ENCODE data around the gene LIPC. TPM values are rescaled to one million over a fixed set of nuclear protein-coding genes. Genes with fewer than 3 reads are reported as not detected.

LIPC gene
- total RNA-seq, 1 experiment from 2014 or later: not detected

GRCh38 chr15:58549013-58549784 is 117.4 kb downstream of the LIPC start:
- H3K27ac ChIP-seq (ENCODE audit: low read depth, low read length, poor library complexity, severe bottlenecking): no peak overlapping the region
- TF ChIP-seq CTCF (conservative IDR thresholded peaks at IDR 0.05; ENCODE audit: low read depth, low read length) (no peak), EZH2 (IDR thresholded peaks at IDR 0.05; ENCODE audit: borderline replicate concordance, low read depth, low read length, poor library complexity, severe bottlenecking) (no peak)
- H3K36me3 ChIP-seq (ENCODE audit: insufficient read depth, low read length, poor library complexity, severe bottlenecking): no peaks in the 10 kb centered on the region
- DNase-seq (ENCODE audit: low spot score): no peak
- POLR2A ChIA-PET (ENCODE audit: low non-redundant PET): no interaction called here
- no peaks in the 10 kb centered on the region for H3K4me1 ChIP-seq (ENCODE audit: insufficient read depth, low read length, poor library complexity, severe bottlenecking)
- no peaks in the 10 kb centered on the region for H3K27me3 ChIP-seq (replicated peaks; ENCODE audit: insufficient read depth, low read depth, low read length, poor library complexity)
- H3K9me3 ChIP-seq (ENCODE audit: low read depth, low read length, poor library complexity, severe bottlenecking): no peaks in the 10 kb centered on the region
- H3K4me3 ChIP-seq (ENCODE audit: low read depth, low read length, poor library complexity, severe bottlenecking): no peak overlapping the region
- no TSS peak for BruUV-seq (replicated peaks)
- intact Hi-C loops (cut with micrococcal nuclease; ENCODE audit: unreplicated experiment): no loop called here
- CTCF ChIA-PET: no interaction called here

- intact Hi-C loops (cut with micrococcal nuclease; ENCODE audit: unreplicated experiment): no loop called here
- TF ChIP-seq EZH2 (IDR thresholded peaks at IDR 0.05; ENCODE audit: borderline replicate concordance, low read depth, low read length, poor library complexity, severe bottlenecking) (no peak), CTCF (conservative IDR thresholded peaks at IDR 0.05; ENCODE audit: low read depth, low read length) (no peak)
- Histone ChIP-seq H3K9me3 (ENCODE audit: low read depth, low read length, poor library complexity, severe bottlenecking) (no peaks in the 10 kb centered on the region), H3K4me1 (ENCODE audit: insufficient read depth, low read length, poor library complexity, severe bottlenecking) (no peaks in the 10 kb centered on the region), H3K27ac (ENCODE audit: low read depth, low read length, poor library complexity, severe bottlenecking) (no peak overlapping the region), H3K27me3 (replicated peaks; ENCODE audit: insufficient read depth, low read depth, low read length, poor library complexity) (no peaks in the 10 kb centered on the region), H3K4me3 (ENCODE audit: low read depth, low read length, poor library complexity, severe bottlenecking) (no peak overlapping the region), H3K36me3 (ENCODE audit: insufficient read depth, low read length, poor library complexity, severe bottlenecking) (no peaks in the 10 kb centered on the region)
- ChIA-PET POLR2A (ENCODE audit: low non-redundant PET) (no interaction called here), CTCF (no interaction called here)
- no TSS peak for BruUV-seq (replicated peaks)
- DNase-seq (ENCODE audit: low spot score): no peak
These were observed 117.9 kb downstream of the LIPC start for GRCh38 chr15:58549785-58550074.

- Histone ChIP-seq H3K4me1 (ENCODE audit: insufficient read depth, low read length, poor library complexity, severe bottlenecking) (no peaks in the 10 kb centered on the region), H3K27ac (ENCODE audit: low read depth, low read length, poor library complexity, severe bottlenecking) (no peak overlapping the region), H3K9me3 (ENCODE audit: low read depth, low read length, poor library complexity, severe bottlenecking) (no peaks in the 10 kb centered on the region), H3K36me3 (ENCODE audit: insufficient read depth, low read length, poor library complexity, severe bottlenecking) (no peaks in the 10 kb centered on the region), H3K27me3 (replicated peaks; ENCODE audit: insufficient read depth, low read depth, low read length, poor library complexity) (no peaks in the 10 kb centered on the region), H3K4me3 (ENCODE audit: low read depth, low read length, poor library complexity, severe bottlenecking) (no peak overlapping the region)
- POLR2A ChIA-PET (ENCODE audit: low non-redundant PET): no interaction called here
- no TSS peak for BruUV-seq (replicated peaks)
- CTCF ChIA-PET: no interaction called here
- intact Hi-C loops (cut with micrococcal nuclease; ENCODE audit: unreplicated experiment): no loop called here
- DNase-seq (ENCODE audit: low spot score): no peak
- TF ChIP-seq CTCF (conservative IDR thresholded peaks at IDR 0.05; ENCODE audit: low read depth, low read length) (no peak), EZH2 (IDR thresholded peaks at IDR 0.05; ENCODE audit: borderline replicate concordance, low read depth, low read length, poor library complexity, severe bottlenecking) (no peak)
These were observed 119.4 kb downstream of the LIPC start for GRCh38 chr15:58551084-58551763.

Data from A673 (cell line).